OCI-LY1 (cell line): ENCODE results near the gene MECP2.

Source experiments
- H2AFZ ChIP-seq: fragments of 200-600 bp; sonication (generic), shearing (Covaris generic); 2 replicates; pipeline ENCODE4 v1.6.0; 2014; ENCODE audit warnings: antibody characterized with exemption, mild to moderate bottlenecking, low read length
- H3F3A ChIP-seq: fragments of 200-600 bp; sonication (generic), shearing (Covaris generic); 2 replicates; pipeline ENCODE4 v1.6.0; 2014; ENCODE audit warnings: mild to moderate bottlenecking, antibody characterized with exemption, low read length, moderate library complexity; ENCODE audit not compliant: insufficient read depth
- H3K27ac ChIP-seq: fragments of 200-600 bp; sonication (generic); 2 replicates; pipeline ENCODE4 v1.5.1; 2014; ENCODE audit warnings: low read length, mixed run types, mild to moderate bottlenecking, low read depth; ENCODE audit not compliant: poor library complexity, severe bottlenecking
- H3K27me3 ChIP-seq: fragments of 200-600 bp; sonication (generic); 2 replicates; pipeline ENCODE4 v1.6.0; 2014; ENCODE audit warnings: antibody characterized with exemption, mild to moderate bottlenecking, low read length, moderate library complexity; ENCODE audit not compliant: insufficient read depth
- H3K36me3 ChIP-seq: fragments of 200-600 bp; sonication (generic); 2 replicates; pipeline ENCODE4 v1.6.1; 2014; ENCODE audit warnings: mild to moderate bottlenecking, antibody characterized with exemption, low read length, moderate library complexity, mixed read lengths; ENCODE audit not compliant: insufficient read depth
- H3K4me1 ChIP-seq: fragments of 200-600 bp; sonication (generic); 2 replicates; pipeline ENCODE4 v1.5.1; 2014; ENCODE audit warnings: mild to moderate bottlenecking, low read length, moderate library complexity; ENCODE audit not compliant: insufficient read depth, severe bottlenecking
- H3K4me2 ChIP-seq: fragments of 200-600 bp; sonication (generic), shearing (Covaris generic); 2 replicates; pipeline ENCODE4 v1.6.1; 2014; ENCODE audit warnings: low read length
- H3K4me3 ChIP-seq: fragments of 200-600 bp; sonication (generic); 2 replicates; pipeline ENCODE4 v1.5.1; 2014; ENCODE audit warnings: low read length, low read depth, mild to moderate bottlenecking, mixed read lengths; ENCODE audit not compliant: poor library complexity, severe bottlenecking
- H3K79me2 ChIP-seq: fragments of 200-600 bp; shearing (Covaris generic); 2 replicates; pipeline ENCODE4 v1.6.1; 2016; ENCODE audit warnings: mixed run types, low read length, mixed read lengths; ENCODE audit not compliant: insufficient read depth
- H3K9ac ChIP-seq: fragments of 200-600 bp; sonication (generic), shearing (Covaris generic); 2 replicates; pipeline ENCODE4 v1.6.1; 2014; ENCODE audit warnings: mild to moderate bottlenecking, low read length, mixed read lengths
- H3K9me2 ChIP-seq: fragments of 200-600 bp; sonication (generic), shearing (Covaris generic); 2 replicates; pipeline ENCODE4 v1.6.1; 2014; ENCODE audit warnings: low read depth, mild to moderate bottlenecking, low read length, mixed read lengths
- H3K9me3 ChIP-seq: fragments of 200-600 bp; shearing (Covaris generic); 2 replicates; pipeline ENCODE4 v1.6.1; 2014; ENCODE audit warnings: low read length, mixed read lengths
- H4K20me1 ChIP-seq: fragments of 200-600 bp; sonication (generic), shearing (Covaris generic); 2 replicates; pipeline ENCODE4 v1.6.0; 2016; ENCODE audit warnings: mild to moderate bottlenecking, low read length; ENCODE audit not compliant: insufficient read depth
- CTCF ChIP-seq: fragments of 200-600 bp; sonication (generic), shearing (Covaris generic); IDR thresholded peaks from 2 replicates; pipeline ENCODE4 v1.5.1; 2017; ENCODE audit warnings: mild to moderate bottlenecking, antibody characterized with exemption, low read length, moderate library complexity, mixed read lengths
- EZH2 ChIP-seq: fragments of 200-600 bp; sonication (generic), shearing (Covaris generic); IDR thresholded peaks from 2 replicates; pipeline ENCODE4 v1.8.0; 2017; ENCODE audit warnings: borderline replicate concordance, mixed run types, mild to moderate bottlenecking, antibody characterized with exemption, low read length, moderate library complexity, mixed read lengths

The MECP2 gene

GRCh38 chrX:154044091-154044490 is 53.4 kb downstream of the MECP2 start:
- Histone ChIP-seq H3K9ac (no peak overlapping the region), H3K36me3 (peaks cover 30% of the 10 kb centered on the region), H3K4me3 (no peak overlapping the region), H3K79me2 (no peaks in the 10 kb centered on the region), H3F3A (no peaks in the 10 kb centered on the region), H3K27ac (no peak overlapping the region), H3K9me2 (no peaks in the 10 kb centered on the region), H3K4me1 (peaks cover 35% of the 10 kb centered on the region), H3K4me2 (no peak overlapping the region), H3K27me3 (no peaks in the 10 kb centered on the region), H4K20me1 (no peaks in the 10 kb centered on the region), H3K9me3 (no peaks in the 10 kb centered on the region), H2AFZ (no peak overlapping the region)
- TF ChIP-seq EZH2 (no peak), CTCF (no peak)

DNA sequence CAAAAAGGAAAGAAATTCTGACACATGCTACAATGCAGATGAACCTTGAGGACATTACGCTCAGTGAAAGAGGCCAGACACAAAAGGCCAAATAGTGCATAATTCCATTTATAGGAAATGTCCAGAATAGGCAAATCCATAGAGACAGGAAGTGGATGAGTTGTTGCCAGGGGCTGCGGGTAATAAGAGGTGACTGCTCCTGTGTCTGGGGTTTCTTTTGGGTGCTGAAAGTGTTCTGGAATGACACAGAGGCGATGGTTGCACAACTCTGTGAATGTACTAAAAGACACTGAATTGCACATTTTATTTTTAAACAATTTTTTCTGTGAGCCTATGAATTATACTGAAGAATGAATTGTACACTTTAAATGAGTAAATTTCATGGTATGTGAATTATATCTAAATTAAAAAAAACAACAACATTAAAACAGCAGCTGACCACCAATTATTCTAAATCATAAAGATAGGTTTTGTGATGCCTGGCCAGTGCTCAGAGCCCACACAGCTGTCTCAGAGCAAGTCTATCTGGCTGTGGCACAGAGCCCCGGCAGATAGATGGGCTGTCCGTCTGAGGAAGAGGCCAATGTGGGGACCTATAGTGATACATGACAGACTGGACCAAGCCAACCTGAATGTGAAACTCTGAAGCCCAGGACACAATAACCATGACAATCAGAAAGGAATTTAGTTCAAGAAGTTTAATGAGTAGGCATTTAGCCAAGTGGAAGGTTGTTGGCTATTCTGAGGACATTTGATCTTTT is 54.3 kb downstream of the MECP2 start:
- Histone ChIP-seq H3K4me3 (no peak overlapping the region), H4K20me1 (no peaks in the 10 kb centered on the region), H3K9me2 (no peaks in the 10 kb centered on the region), H3K27me3 (no peaks in the 10 kb centered on the region), H2AFZ (no peak overlapping the region), H3K9ac (no peak overlapping the region), H3F3A (no peaks in the 10 kb centered on the region), H3K9me3 (no peaks in the 10 kb centered on the region), H3K4me2 (no peak overlapping the region), H3K79me2 (no peaks in the 10 kb centered on the region), H3K4me1 (peaks cover 34% of the 10 kb centered on the region), H3K27ac (no peak overlapping the region), H3K36me3 (peaks cover 26% of the 10 kb centered on the region)
- TF ChIP-seq EZH2 (no peak), CTCF (no peak)

- no peak overlapping the region for H3K4me3 ChIP-seq
- H2AFZ ChIP-seq = no peak overlapping the region
- H3K4me2 ChIP-seq = no peak overlapping the region
- no peak overlapping the region; the same call in 1 of the 2 replicates for H3K9ac ChIP-seq
- no peaks in the 10 kb centered on the region for H3K9me3 ChIP-seq
- peaks cover 34% of the 10 kb centered on the region for H3K4me1 ChIP-seq
- H3K27ac ChIP-seq = peak overlapping the region; percentile 66
- peaks cover 14% of the 10 kb centered on the region for H3K36me3 ChIP-seq
- no peaks in the 10 kb centered on the region for H3K79me2 ChIP-seq
- no peaks in the 10 kb centered on the region for H3K9me2 ChIP-seq
- TF ChIP-seq CTCF (no peak), EZH2 (no peak)
- no peaks in the 10 kb centered on the region for H3F3A ChIP-seq
- H4K20me1 ChIP-seq = no peaks in the 10 kb centered on the region
- no peaks in the 10 kb centered on the region for H3K27me3 ChIP-seq
These were observed 56.7 kb downstream of the MECP2 start for GRCh38 chrX:154040863-154041262.
